GM23338 (cell line): ENCODE measurements around the gene ACOX3.

ENCODE experiments used
- CREB1 ChIP-seq: fragments of 250-450 bp; sonication (Bioruptor Pico); IDR thresholded peaks from 2 replicates; pipeline ENCODE4 v1.5.0; 2020; ENCODE audit warnings: low read depth, mild to moderate bottlenecking, moderate library complexity
- EZH2 ChIP-seq: fragments of 200-600 bp; sonication (generic); IDR thresholded peaks from one replicate; pipeline ENCODE4 v1.8.0; 2017; ENCODE audit warnings: antibody characterized with exemption, mild to moderate bottlenecking, low read depth; ENCODE audit not compliant: unreplicated experiment
- EZH2phosphoT487 ChIP-seq: fragments of 200-600 bp; sonication (generic); IDR thresholded peaks from one replicate; pipeline ENCODE4 v1.8.1; 2018; ENCODE audit warnings: antibody characterized with exemption; ENCODE audit not compliant: unreplicated experiment
- NANOG ChIP-seq: IDR thresholded peaks from 2 replicates; pipeline ENCODE4 v1.6.1; 2016; ENCODE audit warnings: antibody characterized with exemption, borderline replicate concordance
- POLR2AphosphoS5 ChIP-seq: IDR thresholded peaks from 2 replicates; pipeline ENCODE4 v1.6.1; 2016; ENCODE audit warnings: antibody characterized with exemption, low read depth
- TF ChIP-seq, protein P1 (sequence below), 2 experiments: fragments of 200-600 bp in 1 of 2; sonication (generic) in 1 of 2; conservative IDR thresholded peaks; 2 replicates each; pipeline versions ENCODE4 v1.5.1 to v1.6.1; 2016 to 2017; ENCODE audit warnings: antibody characterized with exemption in 2 of 2, low read depth in 2 of 2, mild to moderate bottlenecking in 2 of 2, moderate library complexity in 1 of 2
- TF ChIP-seq, protein P2 (sequence below): IDR thresholded peaks from 2 replicates; pipeline ENCODE4 v1.6.1; 2016; ENCODE audit warnings: antibody characterized with exemption
- TF ChIP-seq, protein P3 (sequence below): IDR thresholded peaks from one replicate; pipeline ENCODE4 v1.6.1; 2018; ENCODE audit warnings: antibody characterized with exemption; ENCODE audit not compliant: unreplicated experiment
- TF ChIP-seq, protein P4 (sequence below): fragments of 250-450 bp; sonication (Bioruptor Pico); IDR thresholded peaks from 2 replicates; pipeline ENCODE4 v1.5.0; 2020; ENCODE audit warnings: mild to moderate bottlenecking, moderate library complexity

DNA sequence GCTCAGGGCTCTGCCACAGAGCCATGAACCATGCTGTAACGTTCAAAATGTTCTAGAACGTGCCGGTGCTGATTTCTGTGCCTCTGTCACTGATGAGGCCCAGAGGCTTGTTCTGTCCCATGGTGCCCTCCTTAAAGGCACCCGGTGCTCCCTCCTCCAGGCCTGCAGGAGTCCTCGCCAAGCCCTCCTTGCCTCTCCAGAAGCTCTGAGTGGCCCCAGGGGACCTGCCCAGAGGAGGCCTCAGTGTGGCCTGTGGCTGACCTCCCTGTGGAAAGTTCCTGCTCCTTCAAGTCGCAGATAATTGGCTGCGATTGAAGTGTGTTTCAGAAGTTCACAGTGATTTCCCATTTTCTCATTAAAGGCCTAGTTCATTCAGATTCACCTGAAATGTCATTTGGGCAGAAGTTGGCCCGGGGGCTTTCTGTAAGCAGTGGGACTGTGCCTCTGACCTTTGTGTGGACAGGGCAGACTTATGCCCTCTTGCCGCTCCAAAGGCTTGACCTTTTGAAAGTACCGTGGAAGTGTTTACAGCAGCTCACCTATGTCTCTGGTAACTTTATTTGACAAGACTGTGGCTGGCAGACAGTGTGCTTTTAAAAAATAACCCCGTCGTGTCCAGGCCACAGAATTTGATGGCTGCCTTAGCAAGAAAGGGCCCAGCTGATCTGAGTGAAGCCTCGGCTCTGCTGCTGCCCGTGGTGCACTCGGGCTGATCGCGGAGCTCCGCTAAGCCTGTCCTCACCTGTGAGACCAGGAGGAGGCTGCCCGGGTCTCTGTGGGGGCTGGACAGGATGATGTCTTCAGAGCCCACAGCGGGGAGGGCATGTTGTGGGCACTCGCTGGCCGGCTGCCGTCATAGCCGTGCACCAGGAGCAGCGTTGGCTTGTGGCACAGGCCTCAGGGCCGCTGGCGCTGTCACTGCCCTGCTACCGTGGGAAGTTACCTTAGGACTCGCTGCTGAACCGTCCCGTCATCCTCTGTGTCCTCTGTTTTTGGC is 25.4 kb upstream of the ACOX3 start:
- TF ChIP-seq EZH2phosphoT487 (no peak), EZH2 (no peak), POLR2AphosphoS5 (no peak), CREB1 (CRISPR knock-in tag) (no peak), NANOG (no peak)
- TF ChIP-seq, protein P1, sequence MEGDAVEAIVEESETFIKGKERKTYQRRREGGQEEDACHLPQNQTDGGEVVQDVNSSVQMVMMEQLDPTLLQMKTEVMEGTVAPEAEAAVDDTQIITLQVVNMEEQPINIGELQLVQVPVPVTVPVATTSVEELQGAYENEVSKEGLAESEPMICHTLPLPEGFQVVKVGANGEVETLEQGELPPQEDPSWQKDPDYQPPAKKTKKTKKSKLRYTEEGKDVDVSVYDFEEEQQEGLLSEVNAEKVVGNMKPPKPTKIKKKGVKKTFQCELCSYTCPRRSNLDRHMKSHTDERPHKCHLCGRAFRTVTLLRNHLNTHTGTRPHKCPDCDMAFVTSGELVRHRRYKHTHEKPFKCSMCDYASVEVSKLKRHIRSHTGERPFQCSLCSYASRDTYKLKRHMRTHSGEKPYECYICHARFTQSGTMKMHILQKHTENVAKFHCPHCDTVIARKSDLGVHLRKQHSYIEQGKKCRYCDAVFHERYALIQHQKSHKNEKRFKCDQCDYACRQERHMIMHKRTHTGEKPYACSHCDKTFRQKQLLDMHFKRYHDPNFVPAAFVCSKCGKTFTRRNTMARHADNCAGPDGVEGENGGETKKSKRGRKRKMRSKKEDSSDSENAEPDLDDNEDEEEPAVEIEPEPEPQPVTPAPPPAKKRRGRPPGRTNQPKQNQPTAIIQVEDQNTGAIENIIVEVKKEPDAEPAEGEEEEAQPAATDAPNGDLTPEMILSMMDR (conservative IDR thresholded peaks at IDR 0.05; ENCODE audit: low read depth in 2 of 2): no peak
- TF ChIP-seq, protein P2, sequence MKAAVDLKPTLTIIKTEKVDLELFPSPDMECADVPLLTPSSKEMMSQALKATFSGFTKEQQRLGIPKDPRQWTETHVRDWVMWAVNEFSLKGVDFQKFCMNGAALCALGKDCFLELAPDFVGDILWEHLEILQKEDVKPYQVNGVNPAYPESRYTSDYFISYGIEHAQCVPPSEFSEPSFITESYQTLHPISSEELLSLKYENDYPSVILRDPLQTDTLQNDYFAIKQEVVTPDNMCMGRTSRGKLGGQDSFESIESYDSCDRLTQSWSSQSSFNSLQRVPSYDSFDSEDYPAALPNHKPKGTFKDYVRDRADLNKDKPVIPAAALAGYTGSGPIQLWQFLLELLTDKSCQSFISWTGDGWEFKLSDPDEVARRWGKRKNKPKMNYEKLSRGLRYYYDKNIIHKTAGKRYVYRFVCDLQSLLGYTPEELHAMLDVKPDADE: no peak
- TF ChIP-seq, protein P3, sequence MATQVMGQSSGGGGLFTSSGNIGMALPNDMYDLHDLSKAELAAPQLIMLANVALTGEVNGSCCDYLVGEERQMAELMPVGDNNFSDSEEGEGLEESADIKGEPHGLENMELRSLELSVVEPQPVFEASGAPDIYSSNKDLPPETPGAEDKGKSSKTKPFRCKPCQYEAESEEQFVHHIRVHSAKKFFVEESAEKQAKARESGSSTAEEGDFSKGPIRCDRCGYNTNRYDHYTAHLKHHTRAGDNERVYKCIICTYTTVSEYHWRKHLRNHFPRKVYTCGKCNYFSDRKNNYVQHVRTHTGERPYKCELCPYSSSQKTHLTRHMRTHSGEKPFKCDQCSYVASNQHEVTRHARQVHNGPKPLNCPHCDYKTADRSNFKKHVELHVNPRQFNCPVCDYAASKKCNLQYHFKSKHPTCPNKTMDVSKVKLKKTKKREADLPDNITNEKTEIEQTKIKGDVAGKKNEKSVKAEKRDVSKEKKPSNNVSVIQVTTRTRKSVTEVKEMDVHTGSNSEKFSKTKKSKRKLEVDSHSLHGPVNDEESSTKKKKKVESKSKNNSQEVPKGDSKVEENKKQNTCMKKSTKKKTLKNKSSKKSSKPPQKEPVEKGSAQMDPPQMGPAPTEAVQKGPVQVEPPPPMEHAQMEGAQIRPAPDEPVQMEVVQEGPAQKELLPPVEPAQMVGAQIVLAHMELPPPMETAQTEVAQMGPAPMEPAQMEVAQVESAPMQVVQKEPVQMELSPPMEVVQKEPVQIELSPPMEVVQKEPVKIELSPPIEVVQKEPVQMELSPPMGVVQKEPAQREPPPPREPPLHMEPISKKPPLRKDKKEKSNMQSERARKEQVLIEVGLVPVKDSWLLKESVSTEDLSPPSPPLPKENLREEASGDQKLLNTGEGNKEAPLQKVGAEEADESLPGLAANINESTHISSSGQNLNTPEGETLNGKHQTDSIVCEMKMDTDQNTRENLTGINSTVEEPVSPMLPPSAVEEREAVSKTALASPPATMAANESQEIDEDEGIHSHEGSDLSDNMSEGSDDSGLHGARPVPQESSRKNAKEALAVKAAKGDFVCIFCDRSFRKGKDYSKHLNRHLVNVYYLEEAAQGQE: no peak
- TF ChIP-seq, protein P4, sequence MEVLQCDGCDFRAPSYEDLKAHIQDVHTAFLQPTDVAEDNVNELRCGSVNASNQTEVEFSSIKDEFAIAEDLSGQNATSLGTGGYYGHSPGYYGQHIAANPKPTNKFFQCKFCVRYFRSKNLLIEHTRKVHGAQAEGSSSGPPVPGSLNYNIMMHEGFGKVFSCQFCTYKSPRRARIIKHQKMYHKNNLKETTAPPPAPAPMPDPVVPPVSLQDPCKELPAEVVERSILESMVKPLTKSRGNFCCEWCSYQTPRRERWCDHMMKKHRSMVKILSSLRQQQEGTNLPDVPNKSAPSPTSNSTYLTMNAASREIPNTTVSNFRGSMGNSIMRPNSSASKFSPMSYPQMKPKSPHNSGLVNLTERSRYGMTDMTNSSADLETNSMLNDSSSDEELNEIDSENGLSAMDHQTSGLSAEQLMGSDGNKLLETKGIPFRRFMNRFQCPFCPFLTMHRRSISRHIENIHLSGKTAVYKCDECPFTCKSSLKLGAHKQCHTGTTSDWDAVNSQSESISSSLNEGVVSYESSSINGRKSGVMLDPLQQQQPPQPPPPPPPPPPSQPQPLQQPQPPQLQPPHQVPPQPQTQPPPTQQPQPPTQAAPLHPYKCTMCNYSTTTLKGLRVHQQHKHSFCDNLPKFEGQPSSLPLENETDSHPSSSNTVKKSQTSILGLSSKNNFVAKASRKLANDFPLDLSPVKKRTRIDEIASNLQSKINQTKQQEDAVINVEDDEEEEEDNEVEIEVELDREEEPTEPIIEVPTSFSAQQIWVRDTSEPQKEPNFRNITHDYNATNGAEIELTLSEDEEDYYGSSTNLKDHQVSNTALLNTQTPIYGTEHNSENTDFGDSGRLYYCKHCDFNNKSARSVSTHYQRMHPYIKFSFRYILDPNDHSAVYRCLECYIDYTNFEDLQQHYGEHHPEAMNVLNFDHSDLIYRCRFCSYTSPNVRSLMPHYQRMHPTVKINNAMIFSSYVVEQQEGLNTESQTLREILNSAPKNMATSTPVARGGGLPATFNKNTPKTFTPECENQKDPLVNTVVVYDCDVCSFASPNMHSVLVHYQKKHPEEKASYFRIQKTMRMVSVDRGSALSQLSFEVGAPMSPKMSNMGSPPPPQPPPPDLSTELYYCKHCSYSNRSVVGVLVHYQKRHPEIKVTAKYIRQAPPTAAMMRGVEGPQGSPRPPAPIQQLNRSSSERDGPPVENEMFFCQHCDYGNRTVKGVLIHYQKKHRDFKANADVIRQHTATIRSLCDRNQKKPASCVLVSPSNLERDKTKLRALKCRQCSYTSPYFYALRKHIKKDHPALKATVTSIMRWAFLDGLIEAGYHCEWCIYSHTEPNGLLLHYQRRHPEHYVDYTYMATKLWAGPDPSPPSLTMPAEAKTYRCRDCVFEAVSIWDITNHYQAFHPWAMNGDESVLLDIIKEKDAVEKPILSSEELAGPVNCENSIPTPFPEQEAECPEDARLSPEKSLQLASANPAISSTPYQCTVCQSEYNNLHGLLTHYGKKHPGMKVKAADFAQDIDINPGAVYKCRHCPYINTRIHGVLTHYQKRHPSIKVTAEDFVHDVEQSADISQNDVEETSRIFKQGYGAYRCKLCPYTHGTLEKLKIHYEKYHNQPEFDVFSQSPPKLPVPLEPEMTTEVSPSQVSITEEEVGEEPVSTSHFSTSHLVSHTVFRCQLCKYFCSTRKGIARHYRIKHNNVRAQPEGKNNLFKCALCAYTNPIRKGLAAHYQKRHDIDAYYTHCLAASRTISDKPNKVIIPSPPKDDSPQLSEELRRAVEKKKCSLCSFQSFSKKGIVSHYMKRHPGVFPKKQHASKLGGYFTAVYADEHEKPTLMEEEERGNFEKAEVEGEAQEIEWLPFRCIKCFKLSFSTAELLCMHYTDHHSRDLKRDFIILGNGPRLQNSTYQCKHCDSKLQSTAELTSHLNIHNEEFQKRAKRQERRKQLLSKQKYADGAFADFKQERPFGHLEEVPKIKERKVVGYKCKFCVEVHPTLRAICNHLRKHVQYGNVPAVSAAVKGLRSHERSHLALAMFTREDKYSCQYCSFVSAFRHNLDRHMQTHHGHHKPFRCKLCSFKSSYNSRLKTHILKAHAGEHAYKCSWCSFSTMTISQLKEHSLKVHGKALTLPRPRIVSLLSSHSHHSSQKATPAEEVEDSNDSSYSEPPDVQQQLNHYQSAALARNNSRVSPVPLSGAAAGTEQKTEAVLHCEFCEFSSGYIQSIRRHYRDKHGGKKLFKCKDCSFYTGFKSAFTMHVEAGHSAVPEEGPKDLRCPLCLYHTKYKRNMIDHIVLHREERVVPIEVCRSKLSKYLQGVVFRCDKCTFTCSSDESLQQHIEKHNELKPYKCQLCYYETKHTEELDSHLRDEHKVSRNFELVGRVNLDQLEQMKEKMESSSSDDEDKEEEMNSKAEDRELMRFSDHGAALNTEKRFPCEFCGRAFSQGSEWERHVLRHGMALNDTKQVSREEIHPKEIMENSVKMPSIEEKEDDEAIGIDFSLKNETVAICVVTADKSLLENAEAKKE (CRISPR knock-in tag): no peak
